ENCODE data around the gene CCNG2. TPM values are rescaled to one million over a fixed set of nuclear protein-coding genes. Genes with fewer than 3 reads are reported as not detected.

Gene CCNG2
- total RNA-seq, 1 experiment from 2014 or later, result 23.5 TPM

DNA sequence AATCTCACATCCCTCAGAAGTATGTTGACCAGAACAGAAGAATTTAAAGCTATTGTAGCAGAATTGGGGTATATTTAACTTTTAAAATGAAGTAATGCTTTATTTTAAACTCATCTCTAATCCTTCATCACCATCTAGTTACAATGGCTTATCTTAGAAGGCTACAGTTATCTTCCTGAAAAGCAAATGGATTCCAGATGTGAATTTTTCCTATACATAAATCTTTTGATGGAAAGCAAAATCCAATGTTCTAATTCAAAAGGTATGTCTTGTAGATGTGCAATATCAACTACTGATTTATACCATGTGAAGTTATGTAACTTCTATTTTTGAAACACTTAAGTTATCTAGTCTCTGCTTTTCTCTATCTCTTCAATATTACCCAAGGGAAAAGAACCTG, 47.6 kb downstream of the CCNG2 start:
- POLR2A ChIA-PET, result interaction anchor here (0.6 to 3.8 kb wide), 6 partner anchors 10 to 48 kb away, joined by 3 to 33 read pairs (median 4); partner anchors contain the start of gene CCNG2

GRCh38 chr4:77209012-77209411, 52.0 kb downstream of the CCNG2 start:
- ChIA-PET CTCF (interaction anchor here (0.6 to 1.2 kb wide), 7 partner anchors 9 to 688 kb away, joined by 3 to 5 read pairs (median 3); no protein-coding TSS in a partner anchor), POLR2A (interaction anchor here (0.7 kb wide), 1 partner anchor 197 kb away, joined by 3 read pairs; no protein-coding TSS in a partner anchor)
- no TSS peak for BruUV-seq (replicated peaks)
- intact Hi-C loops (cut with micrococcal nuclease), result loop anchor here (10.0 kb wide), 1 partner anchor 454 kb away; no protein-coding TSS in a partner anchor
- no peak overlapping the region for H3K4me3 Mint-ChIP-seq (ENCODE audit: unreplicated experiment)
- H3K9me3 Mint-ChIP-seq (ENCODE audit: unreplicated experiment), result no peaks in the 10 kb centered on the region
- TF ChIP-seq CTCF (IDR thresholded peaks at IDR 0.05; ENCODE audit: unreplicated experiment), result no peak
- DNase-seq (ENCODE audit: unreplicated experiment), result no peak
- H3K27me3 Mint-ChIP-seq (ENCODE audit: insufficient read depth, unreplicated experiment), result no peaks in the 10 kb centered on the region
- H3K36me3 Mint-ChIP-seq (ENCODE audit: insufficient read depth, unreplicated experiment), result no peaks in the 10 kb centered on the region
- no peaks in the 10 kb centered on the region for H3K4me1 Mint-ChIP-seq (ENCODE audit: insufficient read depth, unreplicated experiment)
- no peak overlapping the region for H3K27ac Mint-ChIP-seq (ENCODE audit: low read depth, unreplicated experiment)

More for the DNA sequence above, 47.6 kb downstream of the CCNG2 start:
- BruUV-seq (replicated peaks), result no TSS peak
- H3K9me3 Mint-ChIP-seq (ENCODE audit: unreplicated experiment), result no peaks in the 10 kb centered on the region
- H3K36me3 Mint-ChIP-seq (ENCODE audit: insufficient read depth, unreplicated experiment), result no peaks in the 10 kb centered on the region
- peaks cover 25% of the 10 kb centered on the region for H3K4me1 Mint-ChIP-seq (ENCODE audit: insufficient read depth, unreplicated experiment)
- H3K27me3 Mint-ChIP-seq (ENCODE audit: insufficient read depth, unreplicated experiment), result no peaks in the 10 kb centered on the region
- no peak overlapping the region for H3K27ac Mint-ChIP-seq (ENCODE audit: low read depth, unreplicated experiment)
- intact Hi-C loops (cut with micrococcal nuclease), result loop anchor here (5.0 to 10.0 kb wide), 2 partner anchors 450 to 692 kb away; no protein-coding TSS in a partner anchor
- DNase-seq (ENCODE audit: unreplicated experiment), result no peak
- CTCF ChIA-PET, result interaction anchor here (0.6 to 10.0 kb wide), 18 partner anchors 8 to 696 kb away, joined by 3 to 102 read pairs (median 6); no protein-coding TSS in a partner anchor
- no peak for TF ChIP-seq CTCF (IDR thresholded peaks at IDR 0.05; ENCODE audit: unreplicated experiment)
- H3K4me3 Mint-ChIP-seq (ENCODE audit: unreplicated experiment), result no peak overlapping the region

DNA sequence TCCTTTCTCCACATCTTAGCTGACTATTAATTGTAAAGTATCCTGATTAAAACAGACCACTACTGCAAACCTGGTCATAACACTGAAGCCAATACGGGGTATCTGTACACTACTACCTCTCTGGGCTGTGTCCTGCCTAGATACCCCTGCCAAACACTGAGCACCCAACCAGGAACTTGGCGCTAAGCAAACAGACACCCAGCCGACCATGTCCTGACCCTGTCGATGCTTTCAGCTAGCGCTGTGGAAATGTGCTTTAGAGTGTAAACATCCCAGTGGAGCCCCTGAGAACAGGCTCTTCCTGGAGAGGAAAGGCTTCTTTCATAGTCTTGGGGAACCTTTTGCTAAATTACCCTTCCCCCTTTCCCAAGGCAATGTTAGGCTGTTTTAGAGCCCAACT, 52.9 kb downstream of the CCNG2 start:
- no peaks in the 10 kb centered on the region for H3K36me3 Mint-ChIP-seq (ENCODE audit: insufficient read depth, unreplicated experiment)

DNA sequence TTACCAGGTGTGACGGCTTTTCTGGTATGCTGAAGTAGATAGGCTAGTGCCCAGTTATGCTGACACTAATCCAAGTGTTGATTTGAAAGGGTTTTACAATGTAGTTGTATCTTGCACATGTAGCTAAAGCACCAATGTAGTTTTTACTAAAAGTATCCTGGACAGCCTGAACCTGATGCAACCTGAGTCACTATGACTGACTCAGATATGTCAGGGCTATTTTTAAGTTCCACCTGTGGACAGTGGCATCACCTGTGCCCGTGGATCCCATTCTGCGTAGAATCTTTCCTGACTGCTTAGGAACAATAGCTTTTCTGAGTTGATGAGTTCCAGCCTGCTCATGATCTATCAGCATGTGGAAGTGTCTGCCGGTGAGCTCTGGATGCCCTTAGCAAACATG, 58.1 kb downstream of the CCNG2 start:
- BruUV-seq (replicated peaks), result no TSS peak
- Mint-ChIP-seq H3K36me3 (ENCODE audit: insufficient read depth, unreplicated experiment) (no peaks in the 10 kb centered on the region), H3K27me3 (ENCODE audit: insufficient read depth, unreplicated experiment) (no peaks in the 10 kb centered on the region), H3K4me3 (ENCODE audit: unreplicated experiment) (no peak overlapping the region), H3K27ac (ENCODE audit: low read depth, unreplicated experiment) (no peak overlapping the region), H3K9me3 (ENCODE audit: unreplicated experiment) (no peaks in the 10 kb centered on the region), H3K4me1 (ENCODE audit: insufficient read depth, unreplicated experiment) (no peaks in the 10 kb centered on the region)
- intact Hi-C loops (cut with micrococcal nuclease), result no loop called here
- TF ChIP-seq CTCF (IDR thresholded peaks at IDR 0.05; ENCODE audit: unreplicated experiment), result no peak
- ChIA-PET POLR2A (interaction anchor here (0.6 to 2.0 kb wide), 3 partner anchors 11 to 58 kb away, joined by 3 to 4 read pairs (median 3); no protein-coding TSS in a partner anchor), CTCF (interaction anchor here (1.0 to 1.6 kb wide), 4 partner anchors 11 to 142 kb away, joined by 3 to 6 read pairs (median 4); no protein-coding TSS in a partner anchor)
- DNase-seq (ENCODE audit: unreplicated experiment), result no peak

More for the DNA sequence above, 52.9 kb downstream of the CCNG2 start:
- Mint-ChIP-seq H3K4me3 (ENCODE audit: unreplicated experiment) (no peak overlapping the region), H3K9me3 (ENCODE audit: unreplicated experiment) (no peaks in the 10 kb centered on the region), H3K27ac (ENCODE audit: low read depth, unreplicated experiment) (no peak overlapping the region), H3K27me3 (ENCODE audit: insufficient read depth, unreplicated experiment) (no peaks in the 10 kb centered on the region), H3K4me1 (ENCODE audit: insufficient read depth, unreplicated experiment) (no peaks in the 10 kb centered on the region)
- no TSS peak for BruUV-seq (replicated peaks)
- DNase-seq (ENCODE audit: unreplicated experiment), result no peak
- ChIA-PET CTCF (no interaction called here), POLR2A (no interaction called here)
- intact Hi-C loops (cut with micrococcal nuclease), result loop anchor here (10.0 kb wide), 1 partner anchor 455 kb away; no protein-coding TSS in a partner anchor
- TF ChIP-seq CTCF (IDR thresholded peaks at IDR 0.05; ENCODE audit: unreplicated experiment), result no peak

All from MCF 10A (cell line).